Motor neuron (in vitro differentiated cells): ENCODE measurements around the gene HSPA6. TPM values are rescaled to one million over a fixed set of nuclear protein-coding genes. Genes with fewer than 3 reads are reported as not detected.
"Not testable (repeated sequence)": the region's sequence is repeated elsewhere in the genome, so short reads cannot be mapped to it uniquely, and the experiment has no call there.

Experiments
- ATAC-seq, 8 experiments: fragments of 200-7000 bp; cut with Tn5 transposase; replicated peaks in 6 of 8; 2 replicates each; pipeline ENCODE4 v1.8.0; 2021; ENCODE audit warnings: mild to moderate bottlenecking in 8 of 8, moderate library complexity in 8 of 8
- H3K27ac ChIP-seq, 2 donors: fragments of 250-450 bp; sonication (Bioruptor Pico); 2 replicates each; pipeline ENCODE4 v1.9.0; 2021; ENCODE audit warnings: antibody characterized with exemption in 2 of 2, mild to moderate bottlenecking in 2 of 2, moderate library complexity in 1 of 2
- H3K4me1 ChIP-seq, 2 donors: fragments of 250-450 bp; sonication (Bioruptor Pico); replicated peaks in 1 of 2; 2 replicates each; pipeline ENCODE4 v1.6.1; 2021; ENCODE audit warnings: antibody characterized with exemption in 2 of 2, mild to moderate bottlenecking in 2 of 2, moderate library complexity in 1 of 2
- H3K4me3 ChIP-seq, 5 donors: fragments of 250-450 bp; sonication (Bioruptor Pico); 2 replicates each; pipeline ENCODE4 v1.9.0; 2021; ENCODE audit warnings: antibody characterized with exemption in 5 of 5, mild to moderate bottlenecking in 5 of 5, moderate library complexity in 4 of 5
- WGBS, 10 experiments: fragments of 450-650 bp; shearing (Covaris generic); methylation state at CpG; one replicate each; pipeline ENCODE4 v1.0.0; 2022; 5-methylcytosine and 5-hydroxymethylcytosine counted together
- in situ Hi-C, 9 experiments: fragments of 400-800 bp; cut with MboI; loops; one replicate each; pipeline ENCODE4 v1.15.0; 2021; ENCODE audit warnings: low sequenced_read_pairs in 9 of 9, low pct_unique_long_range_greater_than_20kb in 2 of 9; ENCODE audit not compliant: unreplicated experiment in 9 of 9
- total RNA-seq, 8 experiments: library from RNA; unstranded; fragments of 300-600 nt; gene quantifications; 2 replicates each; pipeline versions ENCODE4 v1.2.3 to v1.2.4, GENCODE V29; 2022

HSPA6 gene
- total RNA-seq, 8 experiments from 2014 or later: 0.58 to 250 (median 1.2) TPM

GRCh38 chr1:161511018-161511755, 13.2 kb upstream of the HSPA6 start:
- 50 to 90% (median 80%) methylated on average over 2 to 5 of the region's 5 CpGs; no CpG with 5 or more reads in 5 of the 10 experiments for WGBS, 10 experiments
- in situ Hi-C loops: loop anchor here in 1 of 9 experiments (25.0 kb wide), 1 partner anchor 101 kb away; no protein-coding TSS in a partner anchor
- Histone ChIP-seq H3K4me3 (no peak overlapping the region), H3K4me1 (no peaks in the 10 kb centered on the region), H3K27ac (no peak overlapping the region)
- ATAC-seq: peak in 5 of 8 experiments; percentile 9 to 95 (median 44)

- WGBS, 10 experiments: 60 to 90% (median 80%) methylated on average over 1 to 4 of the region's 7 CpGs; no CpG with 5 or more reads in 5 of the 10 experiments
- no peak for ATAC-seq
- no peaks in the 10 kb centered on the region for H3K4me1 ChIP-seq
- no peak overlapping the region for H3K4me3 ChIP-seq
- in situ Hi-C loops: loop anchor here in 1 of 9 experiments (25.0 kb wide), 1 partner anchor 101 kb away; no protein-coding TSS in a partner anchor
- H3K27ac ChIP-seq: no peak overlapping the region
These were observed 12.6 kb upstream of the HSPA6 start for GRCh38 chr1:161511756-161512060.

GRCh38 chr1:161512636-161513447, 11.5 kb upstream of the HSPA6 start:
- WGBS, 10 experiments: 41 to 100% (median 79%) methylated on average over 1 to 5 of the region's 6 CpGs; no CpG with 5 or more reads in 5 of the 10 experiments
- not testable (repeated sequence) for H3K4me1 ChIP-seq, H3K27ac ChIP-seq, H3K4me3 ChIP-seq
- peak in 2 of 8 experiments; percentile 7 to 17 for ATAC-seq
- in situ Hi-C loops: loop anchor here in 1 of 9 experiments (25.0 kb wide), 1 partner anchor 99 kb away; no protein-coding TSS in a partner anchor

GRCh38 chr1:161513448-161513780, 10.9 kb upstream of the HSPA6 start:
- WGBS, 10 experiments: no CpG with 5 or more reads among the region's 1 CpG
- in situ Hi-C loops: loop anchor here in 1 of 9 experiments (25.0 kb wide), 1 partner anchor 99 kb away; no protein-coding TSS in a partner anchor
- not testable (repeated sequence) for H3K27ac ChIP-seq, H3K4me1 ChIP-seq, H3K4me3 ChIP-seq
- ATAC-seq: peak in 1 of 8 experiments; percentile 7

- peak in 3 of 8 experiments; percentile 14 to 74 (median 34) for ATAC-seq
- H3K4me1 ChIP-seq, H3K4me3 ChIP-seq, H3K27ac ChIP-seq: not testable (repeated sequence)
- in situ Hi-C loops: loop anchor here in 1 of 9 experiments (25.0 kb wide), 1 partner anchor 98 kb away; no protein-coding TSS in a partner anchor
- WGBS, 10 experiments: 100% methylated on average over 1 of the region's 1 CpG; no CpG with 5 or more reads in 9 of the 10 experiments
These were observed 10.4 kb upstream of the HSPA6 start for GRCh38 chr1:161513953-161514352.

- peak overlapping the region; percentile 51 to 91 (median 75) for H3K4me3 ChIP-seq
- WGBS, 10 experiments: 20 to 100% (median 74%) methylated on average over 1 to 18 of the region's 20 CpGs; no CpG with 5 or more reads in 3 of the 10 experiments
These were observed 1.1 kb upstream of the HSPA6 start for GRCh38 chr1:161523041-161523816.

GRCh38 chr1:161524742-161525291, 477 bp downstream of the HSPA6 start:
- in situ Hi-C loops: loop anchor here in 1 of 9 experiments (25.0 kb wide), 1 partner anchor 87 kb away; no protein-coding TSS in a partner anchor
- not testable (repeated sequence) for H3K27ac ChIP-seq, H3K4me1 ChIP-seq
- peak in 6 of 8 experiments; percentile 39 to 59 (median 48) for ATAC-seq
- 5% methylated on average over 4 of the region's 55 CpGs; no CpG with 5 or more reads in 9 of the 10 experiments for WGBS, 10 experiments
- peak overlapping the region; percentile 28 to 54 (median 38) for H3K4me3 ChIP-seq

More at GRCh38 chr1:161523041-161523816, 1.1 kb upstream of the HSPA6 start:
- H3K4me1 ChIP-seq, H3K27ac ChIP-seq: not testable (repeated sequence)
- peak in 3 of 8 experiments; percentile 1 to 3 (median 1) for ATAC-seq
- in situ Hi-C loops: loop anchor here in 1 of 9 experiments (25.0 kb wide), 1 partner anchor 89 kb away; no protein-coding TSS in a partner anchor

- peak overlapping the region; percentile 28 to 54 (median 38) for H3K4me3 ChIP-seq
- peak in 1 of 8 experiments; percentile 8 for ATAC-seq
- H3K27ac ChIP-seq, H3K4me1 ChIP-seq, in situ Hi-C loops: not testable (repeated sequence)
- no CpG with 5 or more reads among the region's 23 CpGs for WGBS, 10 experiments
These were observed 981 bp downstream of the HSPA6 start for GRCh38 chr1:161525321-161525720.

- H3K4me1 ChIP-seq, H3K27ac ChIP-seq, ATAC-seq, in situ Hi-C loops, H3K4me3 ChIP-seq: not testable (repeated sequence)
- 71 to 100% (median 86%) methylated on average over 2 to 5 of the region's 7 CpGs; no CpG with 5 or more reads in 7 of the 10 experiments for WGBS, 10 experiments
These were observed 1.6 kb downstream of the HSPA6 start for GRCh38 chr1:161525918-161526317.

- 0 to 80% (median 40%) methylated on average over 1 to 3 of the region's 3 CpGs; no CpG with 5 or more reads in 5 of the 10 experiments for WGBS, 10 experiments
- H3K4me1 ChIP-seq, ATAC-seq, H3K4me3 ChIP-seq, H3K27ac ChIP-seq, in situ Hi-C loops: not testable (repeated sequence)
These were observed 4.2 kb downstream of the HSPA6 start for GRCh38 chr1:161528550-161528949.

- H3K4me1 ChIP-seq, in situ Hi-C loops, H3K27ac ChIP-seq: not testable (repeated sequence)
- H3K4me3 ChIP-seq: peak overlapping the region; percentile 55 to 78 (median 60)
- ATAC-seq: peak in 2 of 8 experiments; percentile 1 to 2
- WGBS, 10 experiments: 0 to 40% (median 10%) methylated on average over 1 to 19 of the region's 19 CpGs; no CpG with 5 or more reads in 1 of the 10 experiments
These were observed 5.2 kb downstream of the HSPA6 start for GRCh38 chr1:161529463-161530104.
